GM23248 (cell line): ENCODE measurements around the gene MRTFA.

ENCODE experiments used
- EZH2 ChIP-seq: fragments of 200-600 bp; sonication (generic); IDR thresholded peaks from 2 replicates; pipeline ENCODE4 v1.6.1; 2018; ENCODE audit warnings: antibody characterized with exemption, mild to moderate bottlenecking; ENCODE audit not compliant: insufficient read depth, poor library complexity, severe bottlenecking
- EZH2phosphoT487 ChIP-seq: fragments of 200-600 bp; sonication (generic); IDR thresholded peaks from 2 replicates; pipeline ENCODE4 v1.6.1; 2018; ENCODE audit warnings: antibody characterized with exemption, moderate library complexity, mild to moderate bottlenecking, low read depth; ENCODE audit not compliant: insufficient read depth

GRCh38 chr22:40491990-40492631 is 144.4 kb downstream of the MRTFA start:
- TF ChIP-seq EZH2 (no peak), EZH2phosphoT487 (no peak)
